ENCODE data around the gene LYST. TPM values are rescaled to one million over a fixed set of nuclear protein-coding genes. Genes with fewer than 3 reads are reported as not detected.

LYST gene
- total RNA-seq, 1 donor from 2014 or later = 10.3 TPM

- Histone ChIP-seq H3K27ac (replicated peaks) (no peak overlapping the region), H3K4me1 (no peaks in the 10 kb centered on the region), H3K27me3 (ENCODE audit: low read depth) (no peaks in the 10 kb centered on the region), H3K36me3 (peaks cover under 1% of the 10 kb centered on the region), H3K9me3 (replicated peaks) (no peaks in the 10 kb centered on the region), H3K4me3 (no peak overlapping the region)
- no peak for DNase-seq
- TF ChIP-seq CTCF (IDR thresholded peaks at IDR 0.05; ENCODE audit: borderline replicate concordance) = no peak
- intact Hi-C loops (cut with micrococcal nuclease) = no loop called here
These were observed 49.5 kb downstream of the LYST start for GRCh38 chr1:235817101-235817728.

GRCh38 chr1:235809688-235810397 lies 56.9 kb downstream of the LYST start:
- Histone ChIP-seq H3K4me1 (no peaks in the 10 kb centered on the region), H3K4me3 (no peak overlapping the region), H3K27ac (replicated peaks) (no peak overlapping the region), H3K36me3 (peaks cover 32% of the 10 kb centered on the region), H3K9me3 (replicated peaks) (no peaks in the 10 kb centered on the region), H3K27me3 (ENCODE audit: low read depth) (no peaks in the 10 kb centered on the region)
- intact Hi-C loops (cut with micrococcal nuclease) = no loop called here
- DNase-seq = no peak
- no peak for TF ChIP-seq CTCF (IDR thresholded peaks at IDR 0.05; ENCODE audit: borderline replicate concordance)

GRCh38 chr1:235808223-235808622 lies 58.5 kb downstream of the LYST start:
- DNase-seq = no peak
- Histone ChIP-seq H3K27me3 (ENCODE audit: low read depth) (no peaks in the 10 kb centered on the region), H3K4me1 (no peaks in the 10 kb centered on the region), H3K4me3 (no peak overlapping the region), H3K27ac (replicated peaks) (no peak overlapping the region), H3K9me3 (replicated peaks) (no peaks in the 10 kb centered on the region), H3K36me3 (peaks cover 33% of the 10 kb centered on the region)
- intact Hi-C loops (cut with micrococcal nuclease) = no loop called here
- no peak for TF ChIP-seq CTCF (IDR thresholded peaks at IDR 0.05; ENCODE audit: borderline replicate concordance)

- Histone ChIP-seq H3K27ac (replicated peaks) (no peak overlapping the region), H3K27me3 (ENCODE audit: low read depth) (no peaks in the 10 kb centered on the region), H3K9me3 (replicated peaks) (no peaks in the 10 kb centered on the region), H3K4me3 (no peak overlapping the region), H3K4me1 (no peaks in the 10 kb centered on the region), H3K36me3 (peaks cover 41% of the 10 kb centered on the region)
- intact Hi-C loops (cut with micrococcal nuclease) = no loop called here
- DNase-seq = no peak
- no peak for TF ChIP-seq CTCF (IDR thresholded peaks at IDR 0.05; ENCODE audit: borderline replicate concordance)
These were observed 60.6 kb downstream of the LYST start for GRCh38 chr1:235806123-235806522.

- H3K27ac ChIP-seq (replicated peaks) = no peak overlapping the region
- no peak for DNase-seq
- H3K36me3 ChIP-seq = peaks cover 36% of the 10 kb centered on the region
- intact Hi-C loops (cut with micrococcal nuclease) = no loop called here
- H3K27me3 ChIP-seq (ENCODE audit: low read depth) = no peaks in the 10 kb centered on the region
- H3K4me3 ChIP-seq = no peak overlapping the region
- H3K9me3 ChIP-seq (replicated peaks) = no peaks in the 10 kb centered on the region
- no peak for TF ChIP-seq CTCF (IDR thresholded peaks at IDR 0.05; ENCODE audit: borderline replicate concordance)
- no peaks in the 10 kb centered on the region for H3K4me1 ChIP-seq
These were observed 63.9 kb downstream of the LYST start for GRCh38 chr1:235802573-235803346.

Measured in left ventricle myocardium inferior (tissue), 1 donor.